Measurements from ENCODE around the gene ACAP1. TPM values are rescaled to one million over a fixed set of nuclear protein-coding genes. Genes with fewer than 3 reads are reported as not detected.

Gene ACAP1
- total and polyA plus RNA-seq, 9 of the 15 experiments (the other 6 are each of a cell fraction or from before 2014, with no cell fraction given), result 0.15 to 8.5 (median 2.4) TPM

DNA sequence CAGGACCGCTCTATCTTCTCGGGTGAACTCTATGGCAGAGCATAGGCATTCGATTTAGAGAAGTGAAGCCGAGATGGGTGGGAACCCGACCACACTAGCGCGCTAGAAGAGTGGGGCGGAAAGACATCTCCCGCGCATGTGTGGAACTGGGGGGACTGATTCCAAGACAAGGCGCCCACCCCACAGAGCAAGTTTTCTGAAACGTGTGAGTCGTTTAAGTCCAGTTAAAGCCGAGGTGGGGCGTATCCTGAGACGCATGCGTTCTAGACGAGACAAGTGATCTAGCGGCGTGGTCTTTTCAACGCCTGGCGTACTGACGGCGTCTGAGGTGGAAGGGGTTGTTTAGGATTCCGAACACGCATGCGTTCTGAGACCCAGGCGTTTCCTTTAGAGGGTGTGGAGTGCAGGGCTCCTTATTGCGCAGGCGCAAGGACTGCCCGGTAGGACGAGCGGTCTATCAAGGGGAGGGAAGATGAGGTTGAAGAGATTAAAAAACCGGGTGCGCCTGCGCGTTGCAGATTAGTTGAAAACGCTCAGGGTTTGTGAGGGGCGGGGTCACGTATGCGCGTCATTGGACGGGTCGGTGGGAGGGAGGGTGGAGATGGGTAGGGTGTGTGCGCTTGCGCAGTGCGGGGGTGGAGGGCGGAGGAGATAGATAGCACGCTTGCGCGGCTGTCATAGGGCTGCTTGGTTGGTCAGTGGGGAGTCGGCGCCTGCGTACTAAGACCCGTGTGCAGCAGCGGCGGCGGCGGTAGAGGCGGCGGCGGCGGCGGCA is 29.2 kb upstream of the ACAP1 start, which contains the start of gene EIF5A (continued):
- TF ChIP-seq, protein P1, sequence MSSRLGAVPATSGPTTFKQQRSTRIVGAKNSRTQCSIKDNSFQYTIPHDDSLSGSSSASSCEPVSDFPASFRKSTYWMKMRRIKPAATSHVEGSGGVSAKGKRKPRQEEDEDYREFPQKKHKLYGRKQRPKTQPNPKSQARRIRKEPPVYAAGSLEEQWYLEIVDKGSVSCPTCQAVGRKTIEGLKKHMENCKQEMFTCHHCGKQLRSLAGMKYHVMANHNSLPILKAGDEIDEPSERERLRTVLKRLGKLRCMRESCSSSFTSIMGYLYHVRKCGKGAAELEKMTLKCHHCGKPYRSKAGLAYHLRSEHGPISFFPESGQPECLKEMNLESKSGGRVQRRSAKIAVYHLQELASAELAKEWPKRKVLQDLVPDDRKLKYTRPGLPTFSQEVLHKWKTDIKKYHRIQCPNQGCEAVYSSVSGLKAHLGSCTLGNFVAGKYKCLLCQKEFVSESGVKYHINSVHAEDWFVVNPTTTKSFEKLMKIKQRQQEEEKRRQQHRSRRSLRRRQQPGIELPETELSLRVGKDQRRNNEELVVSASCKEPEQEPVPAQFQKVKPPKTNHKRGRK (tag; IDR thresholded peaks at IDR 0.05), result no peak
- TF ChIP-seq CBFB (CRISPR knock-in tag; IDR thresholded peaks at IDR 0.05), result no peak
- no peak for TF ChIP-seq ZNF655 (CRISPR knock-in tag; IDR thresholded peaks at IDR 0.05)
- TF ChIP-seq SUPT5H (IDR thresholded peaks at IDR 0.05), result peak; percentile 74
- TF ChIP-seq KLF10 (CRISPR knock-in tag; IDR thresholded peaks at IDR 0.05), result no peak
- TF ChIP-seq KDM4B (IDR thresholded peaks at IDR 0.05; ENCODE audit: borderline replicate concordance in 2 of 2, low read depth in 1 of 2), result no peak
- TF ChIP-seq YY1 (IDR thresholded peaks at IDR 0.05; ENCODE audit: borderline replicate concordance in 1 of 3, control insufficient read depth in 1 of 3, extremely low read depth in 1 of 3, insufficient read depth in 3 of 3, insufficient read length in 1 of 3, insufficient replicate concordance in 2 of 3, low read depth in 1 of 3, low read length in 2 of 3), result peak in 2 of 3 experiments; percentile 69 to 86
- TF ChIP-seq ZSCAN29 (IDR thresholded peaks at IDR 0.05), result no peak
- TF ChIP-seq ZNF518B (CRISPR knock-in tag; IDR thresholded peaks at IDR 0.05), result no peak
- no peak for TF ChIP-seq TSHZ1 (CRISPR knock-in tag; IDR thresholded peaks at IDR 0.05)
- TF ChIP-seq E2F4 (CRISPR knock-in tag; IDR thresholded peaks at IDR 0.05; ENCODE audit: low read depth), result no peak
- no peak for TF ChIP-seq ZNF140 (CRISPR knock-in tag; IDR thresholded peaks at IDR 0.05)
- peak; percentile 88 for TF ChIP-seq SNIP1 (IDR thresholded peaks at IDR 0.05; ENCODE audit: low read depth)
- no peak for TF ChIP-seq RFX1 (IDR thresholded peaks at IDR 0.05)
- TF ChIP-seq ZC3H4 (CRISPR knock-in tag; IDR thresholded peaks at IDR 0.05; ENCODE audit: borderline replicate concordance), result no peak

All from K562 (cell line).